HG03558 (cell line): ENCODE data around the gene C19orf73.
"Not testable (repeated sequence)": the region's sequence is repeated elsewhere in the genome, so short reads cannot be mapped to it uniquely, and the experiment has no call there.

Experiments
- ATAC-seq: cut with Tn5 transposase; IDR thresholded peaks from one replicate; pipeline ENCODE4 v1.9.1; 2021; ENCODE audit warnings: moderate number of reproducible peaks; ENCODE audit not compliant: unreplicated experiment; ENCODE audit errors: extremely low read depth

C19orf73 gene

GRCh38 chr19:49125025-49125731 is 6.2 kb upstream of the C19orf73 start:
- no peak for ATAC-seq

GRCh38 chr19:49123285-49123684 is 4.3 kb upstream of the C19orf73 start:
- not testable (repeated sequence) for ATAC-seq

GRCh38 chr19:49121841-49122240 is 2.9 kb upstream of the C19orf73 start:
- ATAC-seq: not testable (repeated sequence)

- ATAC-seq: no peak
Measured at GRCh38 chr19:49120868-49121267, 1.9 kb upstream of the C19orf73 start.

DNA sequence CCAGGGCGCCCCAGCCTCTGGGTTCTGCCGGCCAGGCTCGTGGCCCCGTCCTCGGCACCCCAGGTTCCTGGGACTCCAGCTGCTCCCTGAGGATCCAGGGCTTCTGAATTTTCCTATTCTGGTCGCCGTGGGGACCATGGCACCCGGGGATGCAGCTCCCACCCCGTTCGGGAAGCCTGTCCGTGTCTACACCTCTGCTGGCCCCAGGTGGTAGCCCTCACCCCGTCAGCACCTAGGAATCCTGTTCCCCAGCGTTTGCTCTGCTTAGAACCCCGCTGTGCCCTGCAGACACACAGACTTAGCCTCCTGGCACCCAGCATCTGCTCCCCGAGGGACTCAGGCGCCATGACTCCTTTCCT is 1.4 kb upstream of the C19orf73 start:
- no peak for ATAC-seq

DNA sequence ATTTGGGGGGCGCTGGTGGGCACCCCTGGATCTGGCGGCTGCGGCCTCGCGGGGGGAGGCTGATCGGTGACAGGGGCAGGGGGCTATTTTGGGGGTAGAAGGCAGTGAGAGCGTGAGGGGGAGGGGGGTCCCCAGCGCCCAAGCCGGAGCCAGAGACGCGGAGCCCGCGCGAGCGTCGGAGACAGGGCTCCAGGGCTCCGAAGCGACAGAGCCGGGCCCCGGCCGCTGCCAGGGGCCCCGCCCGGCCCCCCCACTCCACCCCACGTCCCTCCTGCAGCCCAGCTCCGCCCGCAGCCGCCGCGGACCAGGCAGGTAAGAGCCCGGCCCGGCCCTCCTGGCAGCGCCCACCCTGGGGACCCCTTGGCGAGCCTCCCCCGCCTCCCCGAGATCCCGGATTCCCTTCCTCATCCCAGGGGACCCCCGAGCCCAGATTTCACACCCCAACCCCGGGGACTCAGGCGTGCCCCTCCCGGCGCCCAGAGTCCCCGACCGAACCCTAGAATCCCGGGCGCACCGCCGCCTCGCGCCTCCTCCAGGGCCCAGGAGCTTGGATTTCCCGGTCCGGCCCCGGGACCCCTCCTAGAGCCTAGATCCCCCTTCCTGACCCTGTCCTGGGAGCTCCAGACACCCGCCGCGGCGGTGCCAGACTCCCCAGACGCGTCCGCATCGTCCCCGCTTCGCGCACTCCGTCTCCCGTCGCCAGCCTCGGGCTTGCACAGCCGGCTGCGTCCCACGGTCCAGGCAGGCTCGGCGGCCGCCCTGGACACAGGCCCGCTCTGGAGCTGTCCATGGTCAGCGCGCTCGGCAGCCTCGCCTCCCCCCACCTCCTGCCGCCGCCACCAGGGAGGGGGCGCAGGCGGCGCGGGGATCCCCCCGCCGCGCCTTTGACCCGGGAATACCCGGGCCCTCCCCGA is 725 bp upstream of the C19orf73 start, which contains the start of gene PPFIA3:
Gene PPFIA3 (plus strand): TSS at position 134 of the 914 bp plus-strand sequence. CDS start 8,330 bp downstream, outside the sequence.
- no peak for ATAC-seq

DNA sequence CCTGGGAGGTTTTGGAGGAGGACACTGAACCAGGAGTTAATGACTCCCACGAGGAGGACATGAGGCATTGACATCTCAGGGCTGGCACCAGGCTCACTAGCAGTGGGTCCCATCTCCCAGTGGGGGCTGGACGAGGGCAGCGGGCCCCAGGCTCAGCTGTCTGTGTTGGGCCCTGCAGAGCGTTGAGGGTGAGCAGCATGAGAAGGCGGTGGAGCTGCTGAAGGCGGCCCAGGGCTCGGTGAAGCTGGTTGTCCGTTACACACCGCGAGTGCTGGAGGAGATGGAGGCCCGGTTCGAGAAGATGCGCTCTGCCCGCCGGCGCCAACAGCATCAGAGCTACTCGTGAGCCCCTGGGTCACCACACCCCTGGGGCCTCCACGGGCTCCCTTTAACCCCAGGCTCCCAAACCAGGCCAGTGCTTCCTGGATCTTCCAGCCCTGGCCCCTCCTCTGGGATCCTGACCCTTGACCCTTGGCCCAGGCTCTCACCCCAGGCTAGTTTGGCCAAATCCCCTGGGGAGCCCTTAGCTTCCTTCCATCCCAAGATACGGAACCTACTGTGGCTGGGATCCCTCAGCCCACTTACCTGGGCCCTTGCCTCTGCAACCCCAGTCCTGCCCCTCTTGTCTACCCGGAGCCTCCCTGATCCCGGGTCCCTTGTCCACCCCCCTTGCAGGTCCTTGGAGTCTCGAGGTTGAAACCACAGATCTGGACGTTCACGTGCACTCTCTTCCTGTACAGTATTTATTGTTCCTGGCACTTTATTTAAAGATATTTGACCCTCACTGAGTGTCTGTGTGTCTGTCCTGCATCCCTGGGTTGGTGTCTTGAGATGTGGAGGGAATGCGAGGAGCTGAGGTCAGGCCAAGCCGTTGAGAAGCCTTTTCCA is 1.0 kb downstream of the C19orf73 start:
- no peak for ATAC-seq

DNA sequence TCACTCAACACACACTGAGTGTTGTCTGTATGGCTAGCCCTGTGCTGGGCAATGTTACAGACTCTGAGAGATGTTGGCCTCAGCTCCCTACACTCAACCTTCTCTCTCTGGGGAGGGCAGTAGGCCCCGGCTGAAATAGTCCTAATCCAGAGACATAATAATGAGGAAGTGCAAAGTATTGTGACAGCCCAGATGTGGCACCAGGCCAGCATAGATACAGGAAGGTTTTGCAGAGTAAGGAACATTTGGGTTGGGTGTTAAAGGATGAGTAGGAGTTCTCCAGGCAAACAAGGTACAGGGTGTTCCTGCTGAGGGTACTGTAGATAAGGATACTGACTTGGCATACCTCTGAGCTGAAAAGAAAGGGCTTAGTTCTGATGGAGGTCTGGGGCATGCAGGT is 2.4 kb downstream of the C19orf73 start:
- ATAC-seq: no peak

GRCh38 chr19:49114630-49115363 is 4.1 kb downstream of the C19orf73 start:
- ATAC-seq: no peak

GRCh38 chr19:49113762-49114629 is 4.9 kb downstream of the C19orf73 start, which contains the start of gene LIN7B:
LIN7B (plus strand) TSS chr19:49114370; CDS start chr19:49114405, 35 bp downstream.
- ATAC-seq: no peak

DNA sequence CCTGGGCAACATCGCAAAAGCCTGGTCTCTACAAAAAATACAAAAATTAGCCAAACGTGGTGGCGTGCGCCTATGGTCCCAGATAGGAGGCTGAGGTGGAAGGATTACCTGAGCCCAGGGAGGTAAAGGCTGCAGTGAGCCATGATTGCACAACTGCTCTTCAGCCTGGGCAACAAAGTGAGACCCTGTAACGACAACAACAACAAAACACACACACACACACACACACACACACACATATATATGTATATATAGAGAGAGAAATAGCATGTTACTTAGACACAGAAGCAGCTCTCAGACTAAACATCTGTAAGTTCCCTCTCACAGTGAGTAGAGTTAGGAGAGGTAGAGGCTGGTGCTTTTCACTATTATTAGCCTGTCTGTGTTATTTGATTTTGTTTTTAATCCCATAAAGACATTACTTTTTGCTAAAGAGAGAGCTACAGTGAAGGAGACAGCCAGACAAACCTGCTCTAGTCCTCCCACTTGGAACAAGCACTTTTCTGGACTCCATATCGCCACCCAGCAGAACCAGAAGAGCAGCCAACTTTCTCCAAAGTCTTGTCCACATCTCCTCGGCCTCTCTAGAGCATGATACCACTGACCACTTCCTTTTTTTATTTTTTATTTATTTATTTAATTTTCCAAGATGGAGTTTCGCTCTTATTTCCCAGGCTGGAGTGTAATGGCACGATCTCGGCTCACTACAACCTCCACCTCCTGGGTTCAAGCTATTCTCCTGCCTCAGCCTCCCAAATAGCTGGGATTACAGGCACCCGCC is 7.5 kb downstream of the C19orf73 start:
- ATAC-seq: no peak

GRCh38 chr19:49110567-49110966 is 8.4 kb downstream of the C19orf73 start:
- ATAC-seq: no peak

- no peak for ATAC-seq
Measured at GRCh38 chr19:49109569-49110233, 9.2 kb downstream of the C19orf73 start.

DNA sequence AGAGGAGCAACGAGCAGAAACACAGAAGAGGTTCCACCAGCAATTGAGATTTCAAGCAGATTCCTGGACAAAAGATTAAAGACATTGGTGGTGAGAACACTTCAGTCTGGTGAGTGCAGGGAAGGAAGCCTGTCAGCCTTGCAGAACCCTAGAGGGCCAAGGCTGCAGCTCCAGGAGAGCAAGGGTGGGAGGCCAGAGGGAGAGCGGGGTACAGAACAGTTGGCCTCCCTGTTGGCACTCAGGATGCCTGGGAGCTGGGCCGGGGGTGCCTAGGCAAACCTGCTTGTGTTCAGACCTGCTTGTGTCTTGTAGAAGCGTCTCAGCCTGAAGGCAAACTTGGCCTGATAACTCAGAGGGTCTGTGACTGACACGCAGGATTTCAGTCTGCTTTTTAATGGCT is 9.9 kb downstream of the C19orf73 start:
- no peak for ATAC-seq

GRCh38 chr19:49107625-49108459 is 11.1 kb downstream of the C19orf73 start:
- no peak for ATAC-seq

GRCh38 chr19:49106648-49107135 is 12.3 kb downstream of the C19orf73 start:
- ATAC-seq: no peak
